B cell (primary cell): ENCODE data around the gene SUB1. TPM values are rescaled to one million over a fixed set of nuclear protein-coding genes. Genes with fewer than 3 reads are reported as not detected.

Experiments
- ATAC-seq: fragments of 200-7000 bp; cut with Tn5 transposase; one replicate; pipeline ENCODE4 v1.10.0; 2021; ENCODE audit warnings: low read depth, mild to moderate bottlenecking, moderate number of reproducible peaks, moderate library complexity
- CTCF ChIA-PET: fragments of 350-600 bp; sonication (Branson Sonifier 250); formaldehyde crosslinking; loops from one replicate; lab custom pipeline; 2021; ENCODE audit warnings: antibody characterized with exemption, inconsistent platforms; lab: Charles Lee
- POLR2A ChIA-PET: fragments of 350-600 bp; sonication (Branson Sonifier 250); formaldehyde crosslinking; loops from one replicate; lab custom pipeline; 2021; ENCODE audit warnings: antibody characterized with exemption; lab: Charles Lee
- DNase-seq: peaks from one replicate; pipeline ENCODE4 v3.0.0; 2013
- H2AFZ ChIP-seq: 2 replicates; pipeline ENCODE4 v1.6.1; 2012; ENCODE audit warnings: mild to moderate bottlenecking, low read depth, low read length; ENCODE audit not compliant: insufficient read depth, poor library complexity, severe bottlenecking
- H3K27ac ChIP-seq, 2 donors: 1 replicate in 1 of 2; 2 replicates in 1 of 2; pipeline ENCODE4 v1.5.1; 2012 to 2013; ENCODE audit warnings: low read length in 2 of 2, mild to moderate bottlenecking in 2 of 2, moderate library complexity in 1 of 2
- H3K27me3 ChIP-seq, 4 experiments: fragments of 200-600 bp in 1 of 4; sonication (generic) in 1 of 4; replicated peaks in 1 of 4; 1 replicate in 2 of 4; 2 replicates in 2 of 4; pipeline versions ENCODE4 v1.6.1 to v1.7.0; 2013 to 2016; ENCODE audit warnings: low read length in 3 of 4, mild to moderate bottlenecking in 2 of 4, mixed read lengths in 1 of 4, moderate library complexity in 1 of 4; ENCODE audit not compliant: insufficient read depth in 4 of 4, control insufficient read depth in 3 of 4; ENCODE audit errors: control extremely low read depth in 1 of 4
- H3K36me3 ChIP-seq, 2 experiments: replicated peaks in 1 of 2; 1 replicate in 1 of 2; 2 replicates in 1 of 2; pipeline versions ENCODE4 v1.6.1 to v1.7.1; 2013; ENCODE audit warnings: low read length in 1 of 2; ENCODE audit not compliant: insufficient read depth in 2 of 2, control insufficient read depth in 1 of 2; ENCODE audit errors: control extremely low read depth in 1 of 2, extremely low read depth in 1 of 2
- H3K4me1 ChIP-seq, 2 donors: fragments of 200-600 bp in 1 of 2; sonication (generic) in 1 of 2; 1 replicate in 1 of 2; 2 replicates in 1 of 2; pipeline versions ENCODE4 v1.5.1 to v1.6.1; 2013 to 2017; ENCODE audit warnings: low read length in 2 of 2; ENCODE audit not compliant: control insufficient read depth in 2 of 2, insufficient read depth in 2 of 2
- H3K4me2 ChIP-seq: replicated peaks from 2 replicates; pipeline ENCODE3; 2012; ENCODE audit warnings: mild to moderate bottlenecking, low read depth, low read length; ENCODE audit not compliant: poor library complexity, severe bottlenecking
- H3K4me3 ChIP-seq, 5 experiments: fragments of 200-600 bp in 1 of 5; sonication (generic) in 1 of 5; 1 replicate in 3 of 5; 2 replicates in 2 of 5; pipeline versions ENCODE4 v1.5.1 to v1.7.0; 2011 to 2016; ENCODE audit warnings: low read length in 4 of 5, mild to moderate bottlenecking in 4 of 5, low read depth in 2 of 5, control low read depth in 1 of 5, moderate library complexity in 1 of 5; ENCODE audit not compliant: insufficient read depth in 1 of 5; ENCODE audit errors: control extremely low read depth in 1 of 5, extremely low read depth in 1 of 5
- H3K79me2 ChIP-seq: fragments of 200-600 bp; sonication (generic); one replicate; pipeline ENCODE4 v1.6.0; 2016; ENCODE audit warnings: low read length; ENCODE audit not compliant: control insufficient read depth, insufficient read depth
- H3K9ac ChIP-seq: fragments of 200-600 bp; sonication (generic); 2 replicates; pipeline ENCODE4 v1.6.1; 2017; ENCODE audit warnings: mild to moderate bottlenecking, low read length, moderate library complexity
- H3K9me3 ChIP-seq, 3 donors: one replicate each; pipeline versions ENCODE4 v1.6.1 to v1.7.1; 2013; ENCODE audit warnings: low read length in 2 of 3; ENCODE audit not compliant: control insufficient read depth in 2 of 3, insufficient read depth in 1 of 3; ENCODE audit errors: control extremely low read depth in 1 of 3
- H4K20me1 ChIP-seq: 2 replicates; pipeline ENCODE4 v1.6.0; 2012; ENCODE audit warnings: mild to moderate bottlenecking, low read length; ENCODE audit not compliant: insufficient read depth, control insufficient read depth, poor library complexity, severe bottlenecking
- H3K27ac Mint-ChIP-seq: one replicate; pipeline ENCODE4 v1.8.0; 2021; ENCODE audit warnings: mixed read lengths
- H3K27me3 Mint-ChIP-seq: one replicate; pipeline ENCODE4 v1.8.0; 2021; ENCODE audit warnings: mixed read lengths
- H3K4me1 Mint-ChIP-seq: one replicate; pipeline ENCODE4 v1.8.0; 2021; ENCODE audit warnings: mixed read lengths
- H3K4me3 Mint-ChIP-seq: one replicate; pipeline ENCODE4 v1.8.0; 2021; ENCODE audit warnings: mixed read lengths
- H3K9me3 Mint-ChIP-seq: one replicate; pipeline ENCODE4 v1.8.0; 2022; ENCODE audit warnings: mixed read lengths; ENCODE audit not compliant: insufficient read depth
- EZH2 ChIP-seq: IDR thresholded peaks from 2 replicates; pipeline ENCODE4 v1.6.1; 2012; ENCODE audit warnings: borderline replicate concordance, low read depth, mild to moderate bottlenecking, moderate library complexity, low read length; ENCODE audit not compliant: insufficient read depth, poor library complexity, severe bottlenecking
- WGBS: methylation state at CpG from one replicate; pipeline ENCODE4 v1.1.5; 2013; ENCODE audit warnings: missing lambda C conversion rate; ENCODE audit not compliant: insufficient coverage; 5-methylcytosine and 5-hydroxymethylcytosine counted together
- intact Hi-C: fragments of 100-400 bp; cut with micrococcal nuclease; formaldehyde crosslinking; loops from one replicate; pipeline ENCODE4 v1.10.0; 2022
- polyA plus RNA-seq: library from polyadenylated mRNA; depleted of rRNA; stranded (reverse); fragments of >200 nt; gene quantifications from 2 replicates; pipeline ENCODE4 v1.2.3, GENCODE V29; 2012
- total RNA-seq, 2 donors: library from RNA; stranded (reverse); fragments of 120-200 nt in 1 of 2; gene quantifications; 1 replicate in 1 of 2; 2 replicates in 1 of 2; pipeline versions ENCODE4 v1.2.3 to v1.2.4, GENCODE V29; 2013 to 2022
- TF ChIP-seq, protein P1 (sequence below): fragments of 200-600 bp; IDR thresholded peaks from one replicate; pipeline ENCODE4 v1.8.0; 2022; ENCODE audit warnings: antibody characterized with exemption, mild to moderate bottlenecking

The SUB1 gene
- total and polyA plus RNA-seq, 2 donors (not counting 1 experiment from before 2014, with no cell fraction given): 55.4 to 117 TPM

DNA sequence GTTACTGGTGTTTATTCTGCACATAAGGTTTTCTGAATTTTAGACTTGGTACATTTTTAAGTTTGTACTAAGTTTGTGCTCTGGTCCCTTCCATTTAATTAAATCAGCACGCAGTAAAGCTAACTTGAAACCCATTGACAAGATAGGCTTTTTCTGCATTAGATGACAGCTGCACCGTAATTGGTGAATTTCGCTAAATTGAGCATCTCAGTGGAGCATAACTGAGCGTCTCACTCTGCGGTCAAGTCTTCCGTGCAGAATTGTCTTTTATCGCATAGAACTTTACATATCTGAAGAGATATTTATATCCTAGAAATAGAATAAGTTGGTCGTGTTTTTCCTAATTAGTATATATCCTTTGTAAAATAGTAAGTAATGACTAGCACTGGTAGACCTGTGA is 4.1 kb downstream of the SUB1 start:
- 78% methylated on average over 3 of the region's 8 CpGs for WGBS
- no peak overlapping the region for H2AFZ ChIP-seq
- no peak overlapping the region for H3K4me3 ChIP-seq
- Mint-ChIP-seq H3K9me3 (no peaks in the 10 kb centered on the region), H3K4me1 (peaks cover 57% of the 10 kb centered on the region), H3K4me3 (peak overlapping the region; percentile 13), H3K27ac (no peak overlapping the region), H3K27me3 (no peaks in the 10 kb centered on the region)
- DNase-seq (no peak), ATAC-seq (no peak)
- POLR2A ChIA-PET: no interaction called here
- peaks cover 90% of the 10 kb centered on the region for H4K20me1 ChIP-seq
- peaks cover 81% of the 10 kb centered on the region for H3K79me2 ChIP-seq
- TF ChIP-seq, protein P1, sequence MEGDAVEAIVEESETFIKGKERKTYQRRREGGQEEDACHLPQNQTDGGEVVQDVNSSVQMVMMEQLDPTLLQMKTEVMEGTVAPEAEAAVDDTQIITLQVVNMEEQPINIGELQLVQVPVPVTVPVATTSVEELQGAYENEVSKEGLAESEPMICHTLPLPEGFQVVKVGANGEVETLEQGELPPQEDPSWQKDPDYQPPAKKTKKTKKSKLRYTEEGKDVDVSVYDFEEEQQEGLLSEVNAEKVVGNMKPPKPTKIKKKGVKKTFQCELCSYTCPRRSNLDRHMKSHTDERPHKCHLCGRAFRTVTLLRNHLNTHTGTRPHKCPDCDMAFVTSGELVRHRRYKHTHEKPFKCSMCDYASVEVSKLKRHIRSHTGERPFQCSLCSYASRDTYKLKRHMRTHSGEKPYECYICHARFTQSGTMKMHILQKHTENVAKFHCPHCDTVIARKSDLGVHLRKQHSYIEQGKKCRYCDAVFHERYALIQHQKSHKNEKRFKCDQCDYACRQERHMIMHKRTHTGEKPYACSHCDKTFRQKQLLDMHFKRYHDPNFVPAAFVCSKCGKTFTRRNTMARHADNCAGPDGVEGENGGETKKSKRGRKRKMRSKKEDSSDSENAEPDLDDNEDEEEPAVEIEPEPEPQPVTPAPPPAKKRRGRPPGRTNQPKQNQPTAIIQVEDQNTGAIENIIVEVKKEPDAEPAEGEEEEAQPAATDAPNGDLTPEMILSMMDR: no peak
- TF ChIP-seq EZH2: no peak
- H3K9me3 ChIP-seq: no peaks in the 10 kb centered on the region
- peaks cover 0 to 52% of the 10 kb centered on the region in 2 experiments for H3K36me3 ChIP-seq
- H3K27me3 ChIP-seq: no peaks in the 10 kb centered on the region
- H3K4me2 ChIP-seq: no peak overlapping the region
- CTCF ChIA-PET: interaction anchor here (0.9 to 10.4 kb wide), 52 partner anchors 10 to 1009 kb away, joined by 3 to 469 read pairs (median 5); partner anchors contain the start of gene GOLPH3
- H3K4me1 ChIP-seq: peaks cover 37 to 42% of the 10 kb centered on the region in 2 donors
- intact Hi-C loops: loop anchor here (5.0 kb wide), 2 partner anchors 357 to 1057 kb away; partner anchors contain the start of genes C5orf22 and DROSHA
- H3K9ac ChIP-seq: no peak overlapping the region
- no peak overlapping the region for H3K27ac ChIP-seq
